ENCODE results near the gene KANSL1. TPM values are rescaled to one million over a fixed set of nuclear protein-coding genes. Genes with fewer than 3 reads are reported as not detected.

The KANSL1 gene
- total and polyA plus RNA-seq, 2 experiments from 2014 or later, result 12.2 to 38.2 TPM

GRCh38 chr17:45984368-45984767 is 208.9 kb downstream of the KANSL1 start:
- H3K9ac ChIP-seq, result no peak overlapping the region
- H3K4me1 ChIP-seq (ENCODE audit: insufficient read depth), result no peaks in the 10 kb centered on the region
- H3K4me2 ChIP-seq (ENCODE audit: unreplicated experiment), result no peak overlapping the region
- H3K27me3 ChIP-seq (replicated peaks; ENCODE audit: insufficient read depth), result 0 out of 2 replicates have a peak, but pooled peaks cover 13% of the 10 kb centered on the region
- no peaks in the 10 kb centered on the region for H3F3A ChIP-seq (ENCODE audit: insufficient read depth)
- H2AFZ ChIP-seq, result no peak overlapping the region
- no peak for DNase-seq
- no peak for TF ChIP-seq EZH2phosphoT487 (IDR thresholded peaks at IDR 0.05; ENCODE audit: insufficient read depth, low read depth)
- TF ChIP-seq EZH2 (IDR thresholded peaks at IDR 0.05; ENCODE audit: insufficient read depth, poor library complexity, severe bottlenecking), result no peak
- no peaks in the 10 kb centered on the region for H3K9me3 ChIP-seq (ENCODE audit: low read depth)
- no peaks in the 10 kb centered on the region for H3K79me2 ChIP-seq (ENCODE audit: insufficient read depth)
- no peak overlapping the region for H3K27ac ChIP-seq
- 75 to 82% methylated on average over 5 of the region's 5 CpGs for WGBS, 2 experiments (ENCODE audit: low coverage in 1 of 2, low lambda C conversion rate in 2 of 2, missing lambda C conversion rate in 2 of 2)
- no peak overlapping the region for H3K4me3 ChIP-seq
- in situ Hi-C loops (cut with MboI), result no loop called here
- no peaks in the 10 kb centered on the region for H3K9me2 ChIP-seq (ENCODE audit: insufficient read depth)
- no peaks in the 10 kb centered on the region for H3K36me3 ChIP-seq (ENCODE audit: low read depth)
- no peaks in the 10 kb centered on the region for H4K20me1 ChIP-seq (ENCODE audit: insufficient read depth)

- no peak for DNase-seq
- no peak overlapping the region for H3K4me2 ChIP-seq (ENCODE audit: unreplicated experiment)
- H3F3A ChIP-seq (ENCODE audit: insufficient read depth), result no peaks in the 10 kb centered on the region
- WGBS, 2 experiments (ENCODE audit: low coverage in 1 of 2, low lambda C conversion rate in 2 of 2, missing lambda C conversion rate in 2 of 2), result 63 to 66% methylated on average over 31 of the region's 31 CpGs
- H3K9ac ChIP-seq, result no peak overlapping the region
- H3K4me1 ChIP-seq (ENCODE audit: insufficient read depth), result no peaks in the 10 kb centered on the region
- no peak for TF ChIP-seq EZH2 (IDR thresholded peaks at IDR 0.05; ENCODE audit: insufficient read depth, poor library complexity, severe bottlenecking)
- no peak for TF ChIP-seq EZH2phosphoT487 (IDR thresholded peaks at IDR 0.05; ENCODE audit: insufficient read depth, low read depth)
- H3K27ac ChIP-seq, result no peak overlapping the region
- no peaks in the 10 kb centered on the region for H3K9me2 ChIP-seq (ENCODE audit: insufficient read depth)
- no peaks in the 10 kb centered on the region for H3K36me3 ChIP-seq (ENCODE audit: low read depth)
- H3K79me2 ChIP-seq (ENCODE audit: insufficient read depth), result no peaks in the 10 kb centered on the region
- no peak overlapping the region for H2AFZ ChIP-seq
- H3K27me3 ChIP-seq (replicated peaks; ENCODE audit: insufficient read depth), result 0 out of 2 replicates have a peak, but pooled peaks cover 13% of the 10 kb centered on the region
- no peaks in the 10 kb centered on the region for H3K9me3 ChIP-seq (ENCODE audit: low read depth)
- H3K4me3 ChIP-seq, result no peak overlapping the region
- in situ Hi-C loops (cut with MboI), result no loop called here
- H4K20me1 ChIP-seq (ENCODE audit: insufficient read depth), result no peaks in the 10 kb centered on the region
These were observed 209.5 kb downstream of the KANSL1 start for GRCh38 chr17:45983614-45984310.

- H3F3A ChIP-seq (ENCODE audit: insufficient read depth), result no peaks in the 10 kb centered on the region
- H3K9me2 ChIP-seq (ENCODE audit: insufficient read depth), result no peaks in the 10 kb centered on the region
- no peak for DNase-seq
- H3K4me3 ChIP-seq, result no peak overlapping the region
- H3K79me2 ChIP-seq (ENCODE audit: insufficient read depth), result no peaks in the 10 kb centered on the region
- H3K9ac ChIP-seq, result no peak overlapping the region
- in situ Hi-C loops (cut with MboI), result no loop called here
- no peak overlapping the region for H3K4me2 ChIP-seq (ENCODE audit: unreplicated experiment)
- no peak overlapping the region for H3K27ac ChIP-seq
- no peaks in the 10 kb centered on the region for H4K20me1 ChIP-seq (ENCODE audit: insufficient read depth)
- no peak for TF ChIP-seq EZH2 (IDR thresholded peaks at IDR 0.05; ENCODE audit: insufficient read depth, poor library complexity, severe bottlenecking)
- TF ChIP-seq EZH2phosphoT487 (IDR thresholded peaks at IDR 0.05; ENCODE audit: insufficient read depth, low read depth), result no peak
- H3K36me3 ChIP-seq (ENCODE audit: low read depth), result no peaks in the 10 kb centered on the region
- 74 to 80% methylated on average over 28 to 41 of the region's 41 CpGs for WGBS, 2 experiments (ENCODE audit: low coverage in 1 of 2, low lambda C conversion rate in 2 of 2, missing lambda C conversion rate in 2 of 2)
- no peaks in the 10 kb centered on the region for H3K9me3 ChIP-seq (ENCODE audit: low read depth)
- 0 out of 2 replicates have a peak, but pooled peaks cover 13% of the 10 kb centered on the region for H3K27me3 ChIP-seq (replicated peaks; ENCODE audit: insufficient read depth)
- no peaks in the 10 kb centered on the region for H3K4me1 ChIP-seq (ENCODE audit: insufficient read depth)
- no peak overlapping the region for H2AFZ ChIP-seq
These were observed 210.2 kb downstream of the KANSL1 start for GRCh38 chr17:45982791-45983613.

GRCh38 chr17:45981306-45981705 is 211.9 kb downstream of the KANSL1 start:
- no peaks in the 10 kb centered on the region for H3K9me2 ChIP-seq (ENCODE audit: insufficient read depth)
- DNase-seq, result no peak
- no peaks in the 10 kb centered on the region for H3K4me1 ChIP-seq (ENCODE audit: insufficient read depth)
- no peaks in the 10 kb centered on the region for H3K79me2 ChIP-seq (ENCODE audit: insufficient read depth)
- TF ChIP-seq EZH2 (IDR thresholded peaks at IDR 0.05; ENCODE audit: insufficient read depth, poor library complexity, severe bottlenecking) (no peak), EZH2phosphoT487 (IDR thresholded peaks at IDR 0.05; ENCODE audit: insufficient read depth, low read depth) (no peak)
- no peak overlapping the region for H3K27ac ChIP-seq
- no peaks in the 10 kb centered on the region for H3K9me3 ChIP-seq (ENCODE audit: low read depth)
- 75% methylated on average over 7 of the region's 7 CpGs for WGBS, 2 experiments (ENCODE audit: low coverage in 1 of 2, low lambda C conversion rate in 2 of 2, missing lambda C conversion rate in 2 of 2)
- H3K4me3 ChIP-seq, result no peak overlapping the region
- no peak overlapping the region for H3K9ac ChIP-seq
- H3K27me3 ChIP-seq (replicated peaks; ENCODE audit: insufficient read depth), result 0 out of 2 replicates have a peak, but pooled peaks cover 13% of the 10 kb centered on the region
- in situ Hi-C loops (cut with MboI), result no loop called here
- H2AFZ ChIP-seq, result no peak overlapping the region
- H4K20me1 ChIP-seq (ENCODE audit: insufficient read depth), result no peaks in the 10 kb centered on the region
- H3K36me3 ChIP-seq (ENCODE audit: low read depth), result no peaks in the 10 kb centered on the region
- H3K4me2 ChIP-seq (ENCODE audit: unreplicated experiment), result no peak overlapping the region
- H3F3A ChIP-seq (ENCODE audit: insufficient read depth), result no peaks in the 10 kb centered on the region

Measured in GM23248 (cell line).